Naive B cell (primary cell): ENCODE measurements around the gene PPRC1. TPM values are rescaled to one million over a fixed set of nuclear protein-coding genes. Genes with fewer than 3 reads are reported as not detected.
"Not testable (repeated sequence)": the region's sequence is repeated elsewhere in the genome, so short reads cannot be mapped to it uniquely, and the experiment has no call there.

Experiments
- ATAC-seq, 2 donors: fragments of 150-1000 bp; cut with Tn5 transposase; 2 replicates each; pipeline ENCODE4 v1.10.0; 2021; ENCODE audit warnings: low read depth in 2 of 2, mild to moderate bottlenecking in 2 of 2, moderate library complexity in 2 of 2
- DNase-seq: peaks from one replicate; pipeline ENCODE4 v3.0.0; 2022
- H3K27ac Mint-ChIP-seq, 6 donors: one replicate each; pipeline ENCODE4 v1.8.0; 2020 to 2022; ENCODE audit warnings: mild to moderate bottlenecking in 6 of 6, mixed read lengths in 6 of 6, moderate library complexity in 5 of 6, inconsistent platforms in 2 of 6
- H3K27me3 Mint-ChIP-seq, 3 donors: one replicate each; pipeline ENCODE4 v1.8.0; 2021 to 2022; ENCODE audit warnings: mixed read lengths in 3 of 3, mild to moderate bottlenecking in 1 of 3
- H3K36me3 Mint-ChIP-seq, 2 donors: one replicate each; pipeline ENCODE4 v1.8.0; 2020 to 2022; ENCODE audit warnings: mixed read lengths in 2 of 2, inconsistent platforms in 1 of 2, mild to moderate bottlenecking in 1 of 2
- H3K4me1 Mint-ChIP-seq, 3 donors: one replicate each; pipeline ENCODE4 v1.8.0; 2020 to 2022; ENCODE audit warnings: mixed read lengths in 3 of 3, inconsistent platforms in 1 of 3, mild to moderate bottlenecking in 1 of 3, moderate library complexity in 1 of 3
- H3K4me3 Mint-ChIP-seq, 8 donors: one replicate each; pipeline ENCODE4 v1.8.0; 2020 to 2022; ENCODE audit warnings: mild to moderate bottlenecking in 8 of 8, mixed read lengths in 8 of 8, moderate library complexity in 8 of 8, inconsistent platforms in 2 of 8
- H3K9me3 Mint-ChIP-seq, 7 donors: one replicate each; pipeline ENCODE4 v1.8.0; 2020 to 2022; ENCODE audit warnings: mixed read lengths in 7 of 7, mild to moderate bottlenecking in 5 of 7, inconsistent platforms in 2 of 7, moderate library complexity in 1 of 7
- polyA plus RNA-seq, 6 donors: library from polyadenylated mRNA; unstranded; fragments of 300-500 nt; fragmentation: Illumina TruSeq; gene quantifications; one replicate each; pipeline ENCODE4 v1.2.3, GENCODE V29; 2021; ENCODE audit warnings: low read depth in 6 of 6

The PPRC1 gene
- polyA plus RNA-seq, 6 donors from 2014 or later, result 6.4 to 24.1 (median 9.7) TPM

DNA sequence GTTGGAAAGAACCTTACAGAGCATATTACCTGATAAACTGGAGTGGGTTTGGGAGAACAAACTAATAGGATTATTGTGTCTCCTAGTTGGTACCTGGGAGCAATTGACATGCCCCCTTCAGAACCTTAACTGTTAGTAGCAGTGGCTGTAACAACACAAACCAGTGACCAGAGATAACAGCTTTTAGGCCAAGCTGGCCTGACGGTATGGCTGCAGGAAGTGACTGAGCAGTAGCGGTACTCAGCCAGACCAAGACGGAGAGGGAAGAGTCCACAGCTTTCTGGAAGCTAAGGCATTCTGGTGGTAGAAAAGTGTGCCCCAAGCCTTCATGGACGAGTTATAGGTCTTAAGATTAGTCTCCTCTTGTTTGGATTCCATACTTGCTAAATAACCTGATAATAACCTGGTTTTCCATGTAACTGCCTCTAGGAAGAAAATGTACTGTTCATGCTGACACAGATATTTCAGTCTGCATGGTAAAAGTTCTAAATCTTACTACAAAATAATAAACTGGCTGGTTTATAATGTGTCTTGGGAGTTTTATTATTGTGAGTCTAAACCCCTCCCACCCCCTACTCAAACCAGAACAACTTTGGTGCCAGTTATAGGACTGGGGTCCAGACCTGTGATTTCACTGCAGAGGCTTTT is 30.6 kb downstream of the PPRC1 start:
- Mint-ChIP-seq H3K27me3 (no peaks in the 10 kb centered on the region), H3K4me1 (peaks cover 0 to 5% (median 3%) of the 10 kb centered on the region in 3 donors), H3K9me3 (no peaks in the 10 kb centered on the region), H3K36me3 (peaks cover 29 to 33% of the 10 kb centered on the region in 2 donors), H3K27ac (no peak overlapping the region), H3K4me3 (no peak overlapping the region)
- no peak for DNase-seq
- ATAC-seq, result no peak

DNA sequence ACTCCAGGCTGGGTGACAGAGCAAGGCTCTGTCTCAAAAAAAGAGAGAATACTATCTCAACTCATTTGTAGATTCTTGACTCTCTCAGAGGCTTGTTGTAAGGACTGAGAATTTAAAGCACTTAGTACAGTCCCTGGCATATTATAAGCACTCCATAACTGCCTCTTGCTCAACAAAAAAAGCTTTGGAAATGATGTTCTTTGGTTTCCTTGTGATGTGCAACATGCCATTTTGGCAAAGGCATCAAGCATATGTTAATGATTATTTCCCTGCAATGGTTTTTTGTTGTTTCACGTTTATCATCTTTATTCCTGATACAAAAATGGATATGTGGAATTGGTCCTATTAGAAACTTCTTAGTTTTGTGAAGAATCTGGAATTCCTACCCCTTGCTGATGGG is 35.0 kb downstream of the PPRC1 start:
- DNase-seq (no peak), ATAC-seq (no peak)
- Mint-ChIP-seq H3K36me3 (peaks cover 0 to 12% of the 10 kb centered on the region in 2 donors), H3K27me3 (peaks cover 0 to 4% (median 0%) of the 10 kb centered on the region in 3 donors), H3K9me3 (no peaks in the 10 kb centered on the region), H3K4me1 (peaks cover 4 to 17% (median 5%) of the 10 kb centered on the region in 3 donors), H3K4me3 (peak overlapping the region in 1 of 8 donors; percentile 5), H3K27ac (no peak overlapping the region)

DNA sequence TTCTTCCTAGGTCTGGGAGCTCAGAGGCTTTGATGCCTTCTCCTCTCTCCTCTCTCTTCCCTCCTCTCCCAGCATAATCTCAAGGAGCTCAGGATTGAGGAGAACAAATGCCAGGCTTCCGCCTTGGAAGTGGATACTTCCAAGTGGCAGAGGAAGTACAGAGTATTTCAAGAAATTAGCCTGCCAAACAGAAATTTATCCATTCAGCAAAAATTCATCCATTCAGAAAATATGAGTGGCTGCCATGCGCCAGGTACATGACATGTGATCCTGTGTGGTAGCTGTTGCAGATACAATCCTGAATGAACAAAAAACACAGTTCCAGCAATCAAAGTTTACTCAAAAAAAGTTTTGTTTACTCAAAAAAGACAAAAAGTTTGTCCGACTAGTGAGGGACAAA is 37.8 kb downstream of the PPRC1 start:
- Mint-ChIP-seq H3K27me3 (peaks cover 0 to 7% (median 0%) of the 10 kb centered on the region in 3 donors), H3K9me3 (no peaks in the 10 kb centered on the region), H3K27ac (no peak overlapping the region), H3K36me3 (no peaks in the 10 kb centered on the region), H3K4me1 (peaks cover 4 to 17% (median 5%) of the 10 kb centered on the region in 3 donors), H3K4me3 (peak overlapping the region in 3 of 8 donors; percentile 12 to 55 (median 24))
- ATAC-seq (no peak), DNase-seq (no peak)

DNA sequence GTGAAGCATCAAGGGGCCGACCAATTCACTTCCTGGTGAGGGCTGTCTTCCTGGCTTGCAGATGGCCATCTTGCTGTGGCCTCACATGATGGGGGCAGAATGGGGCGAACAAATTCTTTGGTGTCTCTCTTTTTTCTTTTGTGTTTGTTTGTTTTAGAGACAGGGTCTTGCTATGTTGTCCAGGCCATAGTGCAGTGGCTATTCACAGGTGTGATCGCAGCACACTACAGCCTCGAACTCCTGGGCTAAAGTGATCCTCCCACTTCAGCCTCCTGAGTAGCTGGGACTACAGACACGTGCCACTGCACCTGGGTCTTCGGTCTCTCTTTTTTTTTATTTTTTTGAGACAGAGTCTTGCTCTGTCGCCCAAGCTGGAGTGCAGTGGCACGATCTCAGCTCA is 39.4 kb downstream of the PPRC1 start:
- H3K4me3 Mint-ChIP-seq, result no peak overlapping the region
- no peak for ATAC-seq

DNA sequence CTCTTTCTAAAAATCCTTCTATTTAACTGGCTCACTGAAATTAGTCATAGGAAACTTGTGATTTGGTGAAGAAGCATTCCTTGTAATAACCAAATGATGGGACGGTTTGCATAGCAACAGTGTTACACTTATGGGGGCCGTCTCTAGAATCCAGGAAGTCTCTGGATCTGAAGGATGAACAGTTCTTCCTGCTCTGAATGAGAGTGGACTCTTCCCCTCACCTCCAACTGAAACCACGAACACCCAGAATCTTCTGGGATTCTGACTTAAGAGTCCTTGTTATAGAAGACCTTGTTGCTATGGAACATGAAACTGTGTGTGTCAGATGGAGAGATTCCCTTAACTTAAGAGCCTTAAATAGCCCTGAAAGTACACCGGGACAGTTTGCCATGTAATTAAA is 42.6 kb downstream of the PPRC1 start:
- H3K36me3 Mint-ChIP-seq, result no peaks in the 10 kb centered on the region

More for the DNA sequence above, 39.4 kb downstream of the PPRC1 start:
- no peak for DNase-seq
- no peak overlapping the region for H3K27ac Mint-ChIP-seq
- peaks cover 4 to 17% (median 5%) of the 10 kb centered on the region in 3 donors for H3K4me1 Mint-ChIP-seq
- H3K36me3 Mint-ChIP-seq, result no peaks in the 10 kb centered on the region
- no peaks in the 10 kb centered on the region for H3K9me3 Mint-ChIP-seq
- peaks cover 0 to 9% (median 8%) of the 10 kb centered on the region in 3 donors for H3K27me3 Mint-ChIP-seq

DNA sequence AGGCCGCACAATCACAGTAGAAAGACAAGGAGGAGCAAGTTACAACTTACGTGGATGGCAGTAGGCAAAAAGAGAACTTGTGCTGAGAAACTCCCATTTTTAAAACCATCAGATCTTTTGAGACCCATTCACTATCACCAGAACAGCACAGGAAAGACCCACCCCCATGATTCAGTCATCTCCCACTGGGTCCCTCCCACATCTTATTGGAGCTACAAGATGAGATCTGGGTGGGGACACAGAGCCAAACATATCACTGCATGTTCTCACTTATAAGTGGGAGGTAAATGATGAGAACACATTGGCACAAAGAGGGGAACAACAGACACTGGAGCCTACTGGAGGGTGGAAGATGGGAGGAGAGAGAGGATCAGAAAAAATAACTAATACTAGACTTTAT is 51.8 kb downstream of the PPRC1 start:
- Mint-ChIP-seq H3K27me3 (peaks cover 5 to 15% (median 7%) of the 10 kb centered on the region in 3 donors), H3K4me3 (no peak overlapping the region), H3K27ac (no peak overlapping the region), H3K9me3 (peaks cover 0 to 5% (median 2%) of the 10 kb centered on the region in 7 donors), H3K36me3 (peaks cover 0 to 6% of the 10 kb centered on the region in 2 donors), H3K4me1 (peaks cover 0 to 8% (median 4%) of the 10 kb centered on the region in 3 donors)
- ATAC-seq (no peak), DNase-seq (no peak)

More for the DNA sequence above, 42.6 kb downstream of the PPRC1 start:
- no peak for DNase-seq
- peaks cover 0 to 3% (median 0%) of the 10 kb centered on the region in 3 donors for H3K4me1 Mint-ChIP-seq
- H3K27ac Mint-ChIP-seq, result no peak overlapping the region
- H3K4me3 Mint-ChIP-seq, result no peak overlapping the region
- no peaks in the 10 kb centered on the region for H3K9me3 Mint-ChIP-seq
- peaks cover 8 to 16% (median 12%) of the 10 kb centered on the region in 3 donors for H3K27me3 Mint-ChIP-seq
- no peak for ATAC-seq

DNA sequence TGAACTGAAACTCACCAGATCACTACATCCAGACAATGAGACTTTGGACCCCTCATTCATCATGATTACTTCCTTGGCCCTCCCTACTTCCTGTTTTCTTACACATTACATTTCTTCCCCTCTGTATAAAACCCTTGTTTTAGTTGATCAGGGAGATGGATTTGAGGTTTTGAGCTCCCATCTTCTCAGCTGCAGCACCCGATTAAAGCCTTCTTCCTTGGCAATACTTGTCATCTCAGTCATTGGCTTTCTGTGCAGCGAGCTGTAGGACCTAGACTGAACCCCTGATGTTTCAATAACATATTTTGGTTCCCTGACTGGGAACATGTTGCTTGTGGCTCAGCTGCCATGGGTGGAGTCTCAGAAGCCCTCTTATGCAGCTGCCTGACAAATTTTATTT is 52.4 kb downstream of the PPRC1 start:
- Mint-ChIP-seq H3K4me1 (peaks cover 0 to 10% (median 6%) of the 10 kb centered on the region in 3 donors), H3K9me3 (peaks cover 0 to 6% (median 2%) of the 10 kb centered on the region in 7 donors), H3K27me3 (peaks cover 5 to 15% (median 7%) of the 10 kb centered on the region in 3 donors), H3K4me3 (no peak overlapping the region), H3K36me3 (peaks cover 0 to 6% of the 10 kb centered on the region in 2 donors), H3K27ac (no peak overlapping the region)
- DNase-seq (no peak), ATAC-seq (no peak)

DNA sequence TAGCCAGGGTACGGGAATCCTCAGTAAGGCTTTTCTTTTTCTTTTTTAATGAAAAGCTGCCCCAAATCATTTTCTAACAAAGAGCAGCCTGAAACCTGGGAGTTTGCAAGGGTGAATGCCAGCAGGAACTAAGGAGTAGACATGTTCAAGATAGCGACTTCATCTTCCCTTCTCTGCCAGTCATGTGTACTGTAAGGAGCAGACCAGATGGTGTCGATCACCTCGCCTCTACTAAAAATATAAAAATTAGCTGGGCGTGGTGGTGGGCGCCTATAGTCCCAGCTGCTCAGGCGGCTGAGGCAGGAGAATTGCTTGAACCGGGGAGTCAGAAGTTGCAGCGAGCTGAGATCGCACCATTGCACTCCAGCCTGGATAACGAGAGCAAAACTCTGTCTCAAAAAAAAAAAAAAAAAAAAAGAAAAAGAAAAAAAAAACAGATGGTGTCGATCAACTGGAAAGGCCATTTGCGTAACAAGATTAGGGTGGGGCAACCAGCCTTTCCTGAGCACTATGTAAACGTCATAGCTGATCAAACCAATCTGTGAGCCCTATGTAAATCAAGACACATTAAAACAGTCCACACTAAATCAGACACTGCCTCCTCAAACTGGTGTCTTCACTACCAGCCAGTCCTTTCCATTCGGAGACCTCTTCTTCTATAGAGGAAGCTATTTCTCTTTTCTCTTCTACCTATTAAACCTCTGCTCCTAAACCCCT is 53.1 kb downstream of the PPRC1 start:
- Mint-ChIP-seq H3K27me3 (peaks cover 2 to 10% (median 3%) of the 10 kb centered on the region in 3 donors), H3K4me1 (peaks cover 0 to 10% (median 6%) of the 10 kb centered on the region in 3 donors), H3K9me3 (peaks cover 0 to 6% (median 2%) of the 10 kb centered on the region in 7 donors), H3K4me3 (peak overlapping the region in 2 of 8 donors; percentile 24 to 47), H3K27ac (peak overlapping the region in 2 of 6 donors; percentile 53 to 68), H3K36me3 (peaks cover 0 to 6% of the 10 kb centered on the region in 2 donors)
- ATAC-seq (peak; percentile 78 to 85), DNase-seq (peak; percentile 37)

DNA sequence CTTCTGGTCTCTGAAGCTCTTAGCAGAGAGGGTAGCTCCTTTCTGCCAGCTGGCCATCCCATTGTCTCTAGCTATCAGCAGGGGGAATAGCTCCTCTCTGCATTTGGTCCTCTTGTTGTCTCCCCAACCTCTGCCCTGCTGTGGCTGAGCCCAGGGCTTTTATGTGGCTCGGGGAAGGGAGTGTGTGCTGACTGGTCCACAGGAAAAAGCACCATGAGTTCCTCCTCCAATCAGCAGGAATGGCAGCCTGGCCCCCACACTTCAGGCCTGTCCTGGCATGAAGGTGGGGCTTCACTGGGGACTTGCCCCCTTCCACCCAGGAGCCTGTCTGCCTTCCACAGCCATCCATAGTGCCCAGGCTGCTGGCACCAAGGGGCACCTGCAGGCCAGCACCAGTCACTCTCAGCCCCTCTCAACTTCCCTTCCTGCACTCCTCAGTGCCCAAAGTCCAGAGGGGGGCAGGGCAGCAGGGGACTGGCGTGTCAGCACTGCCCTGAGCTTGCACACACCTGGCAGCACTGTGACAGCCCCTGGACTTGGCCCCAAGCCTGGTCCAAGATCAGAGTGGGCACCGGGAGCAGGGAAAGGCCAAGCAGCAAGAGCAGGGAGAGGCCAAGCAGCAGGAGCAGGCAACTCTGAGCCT is 55.6 kb downstream of the PPRC1 start:
- Mint-ChIP-seq H3K4me1 (peaks cover 0 to 10% (median 6%) of the 10 kb centered on the region in 3 donors), H3K9me3 (peaks cover 0 to 15% (median 6%) of the 10 kb centered on the region in 7 donors), H3K27me3 (peaks cover 0 to 6% (median 0%) of the 10 kb centered on the region in 3 donors), H3K36me3 (peaks cover 0 to 6% of the 10 kb centered on the region in 2 donors), H3K4me3 (peak overlapping the region in 1 of 8 donors; percentile 23), H3K27ac (peak overlapping the region in 1 of 6 donors; percentile 47)
- DNase-seq, result no peak
- no peak for ATAC-seq

DNA sequence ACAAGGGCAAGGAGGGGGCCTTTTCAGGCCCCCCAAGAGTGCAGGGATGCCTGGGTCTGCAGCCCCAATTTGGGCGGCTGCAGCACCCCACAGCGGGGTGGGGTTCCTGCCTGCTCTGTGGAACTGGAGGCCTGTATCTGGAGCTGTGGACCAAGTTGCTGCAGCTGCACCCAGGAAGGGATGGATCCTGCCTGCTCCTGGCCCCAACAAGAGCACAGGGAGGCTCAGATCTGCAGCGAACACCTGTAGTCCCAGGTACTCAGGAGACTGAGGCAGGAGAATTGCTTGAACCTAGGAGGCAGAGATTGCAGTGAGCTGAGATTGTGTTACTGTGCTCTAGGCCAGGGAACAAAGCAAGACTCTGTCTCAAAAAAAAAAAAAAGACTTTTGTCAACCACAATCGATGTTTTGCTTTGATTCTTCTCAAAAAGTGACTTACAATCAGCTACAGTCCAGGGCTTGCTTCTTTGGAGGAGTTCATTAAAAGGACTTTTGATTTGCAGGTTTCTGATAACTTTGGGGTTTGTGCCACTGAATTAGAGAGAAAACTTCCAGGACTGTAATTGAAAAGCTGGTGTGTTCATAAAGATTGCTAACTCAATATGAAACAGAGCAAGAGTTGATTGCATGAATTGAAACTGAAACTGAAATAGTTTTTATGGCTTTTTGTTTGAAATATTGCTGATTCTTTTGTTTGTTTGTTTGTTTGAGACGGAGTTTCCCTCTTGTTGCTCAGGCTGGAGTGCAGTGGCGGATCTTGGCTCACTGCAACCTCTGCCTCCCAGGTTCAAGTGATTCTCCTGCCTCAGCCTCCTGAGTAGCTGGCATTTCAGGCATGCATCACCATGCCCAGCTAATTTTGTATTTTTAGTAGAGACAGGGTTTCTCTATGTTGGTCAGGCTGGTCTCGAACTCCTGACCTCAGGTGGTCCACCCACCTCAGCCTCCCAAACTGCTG is 56.4 kb downstream of the PPRC1 start:
- ATAC-seq, H3K27me3 Mint-ChIP-seq, H3K36me3 Mint-ChIP-seq, DNase-seq: not testable (repeated sequence)
- H3K4me1 Mint-ChIP-seq, result peaks cover 0 to 10% (median 6%) of the 10 kb centered on the region in 3 donors
- peak overlapping the region in 1 of 8 donors; percentile 68 for H3K4me3 Mint-ChIP-seq
- H3K27ac Mint-ChIP-seq, result peak overlapping the region in 2 of 6 donors; percentile 55 to 88
- peaks cover 0 to 15% (median 6%) of the 10 kb centered on the region in 7 donors for H3K9me3 Mint-ChIP-seq

DNA sequence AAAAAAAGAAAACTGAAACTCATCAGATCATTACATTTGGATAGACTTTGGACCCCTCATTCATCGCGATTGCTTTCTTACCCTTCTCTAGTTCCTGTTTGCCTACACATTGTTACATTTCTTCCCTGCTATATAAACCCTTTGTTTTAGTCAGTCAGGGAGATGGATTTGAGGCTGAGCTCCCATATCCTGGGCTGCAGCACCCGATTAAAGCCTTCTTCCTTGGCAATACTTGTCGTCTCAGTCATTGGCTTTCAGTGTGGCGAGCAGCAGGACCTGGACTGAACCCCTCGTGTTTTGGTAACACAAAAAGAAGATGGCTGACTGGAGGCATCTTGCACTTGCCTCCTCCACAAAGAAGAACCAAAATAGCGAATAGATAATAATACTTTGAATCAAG is 59.1 kb downstream of the PPRC1 start:
- Mint-ChIP-seq H3K4me1 (peaks cover 0 to 6% (median 6%) of the 10 kb centered on the region in 3 donors), H3K36me3 (no peaks in the 10 kb centered on the region), H3K27ac (no peak overlapping the region), H3K9me3 (peaks cover 0 to 13% (median 6%) of the 10 kb centered on the region in 7 donors), H3K27me3 (peaks cover 0 to 14% (median 3%) of the 10 kb centered on the region in 3 donors), H3K4me3 (no peak overlapping the region)
- ATAC-seq (no peak), DNase-seq (no peak)

DNA sequence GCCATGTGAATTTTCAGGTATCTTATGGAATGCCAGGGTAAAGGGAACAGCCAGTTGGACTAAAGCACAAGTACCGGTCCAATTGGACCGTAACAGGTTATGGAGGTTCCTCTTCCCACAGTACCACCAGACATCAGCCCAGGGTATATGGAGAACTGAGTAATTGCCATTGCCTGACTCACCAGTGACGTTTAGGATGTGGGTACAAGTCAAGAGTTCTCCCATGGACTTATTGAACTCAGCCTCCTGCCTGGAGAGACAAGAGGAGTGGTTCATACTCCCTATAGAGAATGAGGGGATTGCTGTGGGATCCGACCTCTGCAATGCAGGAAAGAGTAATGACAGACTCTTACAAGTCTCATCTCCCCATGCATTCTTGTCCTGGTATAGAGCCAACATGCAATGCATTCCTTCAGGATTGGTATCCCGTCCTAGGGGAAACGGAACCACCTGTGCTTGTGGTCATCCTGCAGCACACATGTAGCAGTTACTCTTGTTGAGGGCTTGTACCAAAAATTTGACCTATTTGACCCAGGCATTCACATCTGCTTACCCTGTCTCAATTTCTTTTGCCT is 62.5 kb downstream of the PPRC1 start:
- DNase-seq (no peak), ATAC-seq (no peak)
- no peaks in the 10 kb centered on the region for H3K36me3 Mint-ChIP-seq
- H3K4me1 Mint-ChIP-seq, result no peaks in the 10 kb centered on the region
- H3K27me3 Mint-ChIP-seq, result peaks cover 8 to 29% (median 16%) of the 10 kb centered on the region in 3 donors
- H3K4me3 Mint-ChIP-seq, result no peak overlapping the region
- peaks cover 0 to 11% (median 10%) of the 10 kb centered on the region in 7 donors for H3K9me3 Mint-ChIP-seq
- no peak overlapping the region for H3K27ac Mint-ChIP-seq
